CD8-positive, alpha-beta memory T cell (primary cell): ENCODE data around the gene CYTIP. TPM values are rescaled to one million over a fixed set of nuclear protein-coding genes. Genes with fewer than 3 reads are reported as not detected.

Experiments
- CTCF ChIA-PET: fragments of 350-600 bp; sonication (Branson Sonifier 250); formaldehyde crosslinking; loops from one replicate; lab custom pipeline; 2021; ENCODE audit warnings: antibody characterized with exemption; lab: Charles Lee
- POLR2A ChIA-PET: fragments of 350-600 bp; sonication (Branson Sonifier 250); formaldehyde crosslinking; loops from one replicate; lab custom pipeline; 2021; ENCODE audit warnings: antibody characterized with exemption; lab: Charles Lee
- DNase-seq, 5 donors: peaks; one replicate each; pipeline versions ENCODE4 v3.0.0 to v3.0.0-alpha.2; 2020 to 2022; ENCODE audit warnings: mixed read lengths in 1 of 5
- H3K27ac ChIP-seq: one replicate; pipeline ENCODE4 v1.7.0; 2013; ENCODE audit warnings: low read depth, mild to moderate bottlenecking, low read length, moderate library complexity
- H3K27me3 ChIP-seq: 2 replicates; pipeline ENCODE4 v1.7.0; 2013; ENCODE audit warnings: low read length, mild to moderate bottlenecking; ENCODE audit not compliant: insufficient read depth, poor library complexity, severe bottlenecking
- H3K36me3 ChIP-seq: 2 replicates; pipeline ENCODE4 v1.7.0; 2013; ENCODE audit warnings: mild to moderate bottlenecking, low read length, moderate library complexity; ENCODE audit not compliant: insufficient read depth
- H3K4me1 ChIP-seq: 2 replicates; pipeline ENCODE4 v1.7.0; 2013; ENCODE audit warnings: mild to moderate bottlenecking, low read length, moderate library complexity; ENCODE audit not compliant: insufficient read depth
- H3K4me3 ChIP-seq: 2 replicates; pipeline ENCODE4 v1.7.0; 2013; ENCODE audit warnings: mild to moderate bottlenecking, low read length
- H3K9me3 ChIP-seq: 2 replicates; pipeline ENCODE4 v1.7.0; 2013; ENCODE audit warnings: mild to moderate bottlenecking, low read length
- H3K27ac Mint-ChIP-seq, 8 donors: one replicate each; pipeline ENCODE4 v1.8.0; 2020 to 2021; ENCODE audit warnings: mixed read lengths in 8 of 8, mild to moderate bottlenecking in 6 of 8, inconsistent platforms in 3 of 8, moderate library complexity in 3 of 8
- H3K27me3 Mint-ChIP-seq, 2 donors: one replicate each; pipeline ENCODE4 v1.8.0; 2020 to 2021; ENCODE audit warnings: mixed read lengths in 2 of 2, mild to moderate bottlenecking in 1 of 2, moderate library complexity in 1 of 2
- H3K36me3 Mint-ChIP-seq, 3 donors: one replicate each; pipeline ENCODE4 v1.8.0; 2020 to 2021; ENCODE audit warnings: mixed read lengths in 3 of 3, inconsistent platforms in 1 of 3, mild to moderate bottlenecking in 1 of 3
- H3K4me1 Mint-ChIP-seq, 3 donors: one replicate each; pipeline ENCODE4 v1.8.0; 2020 to 2021; ENCODE audit warnings: mixed read lengths in 3 of 3, inconsistent platforms in 1 of 3, mild to moderate bottlenecking in 1 of 3
- H3K4me3 Mint-ChIP-seq, 7 donors: one replicate each; pipeline ENCODE4 v1.8.0; 2020 to 2021; ENCODE audit warnings: mixed read lengths in 7 of 7, mild to moderate bottlenecking in 6 of 7, moderate library complexity in 4 of 7, inconsistent platforms in 2 of 7
- H3K9me3 Mint-ChIP-seq, 5 donors: one replicate each; pipeline ENCODE4 v1.8.0; 2020 to 2022; ENCODE audit warnings: mixed read lengths in 5 of 5, mild to moderate bottlenecking in 3 of 5, moderate library complexity in 2 of 5, inconsistent platforms in 1 of 5
- polyA plus RNA-seq: library from polyadenylated mRNA; unstranded; fragments of 300-500 nt; fragmentation: Illumina TruSeq; gene quantifications from one replicate; pipeline ENCODE4 v1.2.3, GENCODE V29; 2021
- total RNA-seq, 2 experiments: library from RNA; stranded (reverse); gene quantifications; one replicate each; pipeline ENCODE4 v1.2.3, GENCODE V29; 2021

The CYTIP gene
- total and polyA plus RNA-seq, 3 experiments from 2014 or later = 144 to 202 (median 195) TPM

GRCh38 chr2:157480182-157480961 is 36.5 kb upstream of the CYTIP start:
- Histone ChIP-seq H3K36me3 (no peaks in the 10 kb centered on the region), H3K4me1 (peaks cover 20% of the 10 kb centered on the region), H3K4me3 (no peak overlapping the region), H3K27me3 (no peaks in the 10 kb centered on the region), H3K9me3 (no peaks in the 10 kb centered on the region), H3K27ac (no peak overlapping the region)
- H3K27ac Mint-ChIP-seq = peak overlapping the region in 1 of 8 donors; percentile 57
- H3K4me3 Mint-ChIP-seq = peak overlapping the region in 1 of 7 donors; percentile 25
- H3K36me3 Mint-ChIP-seq = no peaks in the 10 kb centered on the region
- ChIA-PET POLR2A (no interaction called here), CTCF (interaction anchor here (0.8 to 1.2 kb wide), 2 partner anchors 10 to 12 kb away, joined by 3 to 4 read pairs; no protein-coding TSS in a partner anchor)
- DNase-seq = no peak
- no peaks in the 10 kb centered on the region for H3K9me3 Mint-ChIP-seq
- peaks cover 0 to 4% of the 10 kb centered on the region in 2 donors for H3K27me3 Mint-ChIP-seq
- peaks cover 7 to 22% (median 17%) of the 10 kb centered on the region in 3 donors for H3K4me1 Mint-ChIP-seq

- Mint-ChIP-seq H3K36me3 (no peaks in the 10 kb centered on the region), H3K27ac (peak overlapping the region in 4 of 8 donors; percentile 5 to 84 (median 22)), H3K4me1 (peaks cover 7 to 22% (median 17%) of the 10 kb centered on the region in 3 donors), H3K4me3 (peak overlapping the region in 1 of 7 donors; percentile 11), H3K27me3 (peaks cover 0 to 4% of the 10 kb centered on the region in 2 donors), H3K9me3 (no peaks in the 10 kb centered on the region)
- Histone ChIP-seq H3K9me3 (no peaks in the 10 kb centered on the region), H3K27ac (no peak overlapping the region), H3K27me3 (no peaks in the 10 kb centered on the region), H3K36me3 (no peaks in the 10 kb centered on the region), H3K4me3 (no peak overlapping the region), H3K4me1 (peaks cover 20% of the 10 kb centered on the region)
- POLR2A ChIA-PET = no interaction called here
- CTCF ChIA-PET = interaction anchor here (1.1 to 1.2 kb wide), 2 partner anchors 11 to 152 kb away, joined by 3 to 4 read pairs; no protein-coding TSS in a partner anchor
- DNase-seq = no peak
Observed at GRCh38 chr2:157479081-157480027, 35.5 kb upstream of the CYTIP start.

- H3K27me3 ChIP-seq = no peaks in the 10 kb centered on the region
- no peak overlapping the region for H3K4me3 ChIP-seq
- no peak for DNase-seq
- H3K36me3 Mint-ChIP-seq = peaks cover 0 to 3% (median 0%) of the 10 kb centered on the region in 3 donors
- ChIA-PET POLR2A (no interaction called here), CTCF (interaction anchor here (0.6 to 1.3 kb wide), 4 partner anchors 11 to 175 kb away, joined by 3 to 5 read pairs (median 3); no protein-coding TSS in a partner anchor)
- no peaks in the 10 kb centered on the region for H3K9me3 Mint-ChIP-seq
- no peaks in the 10 kb centered on the region for H3K36me3 ChIP-seq
- no peak overlapping the region for H3K27ac ChIP-seq
- peaks cover 20% of the 10 kb centered on the region for H3K4me1 ChIP-seq
- no peaks in the 10 kb centered on the region for H3K9me3 ChIP-seq
- H3K4me3 Mint-ChIP-seq = no peak overlapping the region
- H3K27ac Mint-ChIP-seq = no peak overlapping the region
- H3K4me1 Mint-ChIP-seq = peaks cover 10 to 30% (median 28%) of the 10 kb centered on the region in 3 donors
- H3K27me3 Mint-ChIP-seq = peaks cover 0 to 4% of the 10 kb centered on the region in 2 donors
Observed at GRCh38 chr2:157477919-157478318, 34.0 kb upstream of the CYTIP start.

GRCh38 chr2:157476953-157477709 is 33.2 kb upstream of the CYTIP start:
- H3K27me3 ChIP-seq = no peaks in the 10 kb centered on the region
- H3K36me3 ChIP-seq = no peaks in the 10 kb centered on the region
- Mint-ChIP-seq H3K4me1 (peaks cover 10 to 33% (median 28%) of the 10 kb centered on the region in 3 donors), H3K9me3 (no peaks in the 10 kb centered on the region), H3K27me3 (no peaks in the 10 kb centered on the region), H3K4me3 (no peak overlapping the region), H3K27ac (peak overlapping the region in 2 of 8 donors; percentile 19 to 56), H3K36me3 (peaks cover 0 to 5% (median 0%) of the 10 kb centered on the region in 3 donors)
- POLR2A ChIA-PET = no interaction called here
- no peak for DNase-seq
- H3K27ac ChIP-seq = no peak overlapping the region
- no peak overlapping the region for H3K4me3 ChIP-seq
- H3K9me3 ChIP-seq = no peaks in the 10 kb centered on the region
- CTCF ChIA-PET = interaction anchor here (0.6 to 1.3 kb wide), 4 partner anchors 11 to 174 kb away, joined by 3 to 5 read pairs (median 3); no protein-coding TSS in a partner anchor
- peaks cover 20% of the 10 kb centered on the region for H3K4me1 ChIP-seq

GRCh38 chr2:157475722-157476390 is 32.0 kb upstream of the CYTIP start:
- Histone ChIP-seq H3K4me1 (peaks cover 20% of the 10 kb centered on the region), H3K27ac (no peak overlapping the region), H3K4me3 (no peak overlapping the region), H3K36me3 (no peaks in the 10 kb centered on the region), H3K27me3 (no peaks in the 10 kb centered on the region), H3K9me3 (no peaks in the 10 kb centered on the region)
- Mint-ChIP-seq H3K27me3 (no peaks in the 10 kb centered on the region), H3K27ac (no peak overlapping the region), H3K9me3 (no peaks in the 10 kb centered on the region), H3K36me3 (peaks cover 0 to 5% (median 0%) of the 10 kb centered on the region in 3 donors), H3K4me1 (peaks cover 10 to 37% (median 28%) of the 10 kb centered on the region in 3 donors), H3K4me3 (no peak overlapping the region)
- POLR2A ChIA-PET = no interaction called here
- CTCF ChIA-PET = no interaction called here
- no peak for DNase-seq

GRCh38 chr2:157473581-157473980 is 29.7 kb upstream of the CYTIP start:
- peaks cover 0 to 5% (median 0%) of the 10 kb centered on the region in 3 donors for H3K36me3 Mint-ChIP-seq
- H3K4me3 ChIP-seq = no peak overlapping the region
- H3K36me3 ChIP-seq = no peaks in the 10 kb centered on the region
- H3K27me3 Mint-ChIP-seq = no peaks in the 10 kb centered on the region
- H3K4me1 ChIP-seq = peaks cover 26% of the 10 kb centered on the region
- POLR2A ChIA-PET = no interaction called here
- no peaks in the 10 kb centered on the region for H3K9me3 Mint-ChIP-seq
- H3K9me3 ChIP-seq = no peaks in the 10 kb centered on the region
- CTCF ChIA-PET = interaction anchor here (1.1 to 2.7 kb wide), 4 partner anchors 9 to 146 kb away, joined by 4 to 8 read pairs (median 5); no protein-coding TSS in a partner anchor
- peaks cover 28 to 44% (median 41%) of the 10 kb centered on the region in 3 donors for H3K4me1 Mint-ChIP-seq
- no peaks in the 10 kb centered on the region for H3K27me3 ChIP-seq
- no peak overlapping the region for H3K27ac ChIP-seq
- peak overlapping the region in 1 of 8 donors; percentile 35 for H3K27ac Mint-ChIP-seq
- no peak for DNase-seq
- no peak overlapping the region for H3K4me3 Mint-ChIP-seq
